KOPT-K1 (cell line): ENCODE data around the gene AGT.
"Not testable (repeated sequence)": the region's sequence is repeated elsewhere in the genome, so short reads cannot be mapped to it uniquely, and the experiment has no call there.

Experiments used
- H3K27ac ChIP-seq: fragments of 200-600 bp; sonication (generic); 2 replicates; pipeline ENCODE4 v1.5.1; 2016; ENCODE audit warnings: antibody characterized with exemption, mild to moderate bottlenecking, low read depth, low read length; ENCODE audit not compliant: poor library complexity, severe bottlenecking
- H3K36me3 ChIP-seq: fragments of 200-600 bp; sonication (generic); 2 replicates; pipeline ENCODE4 v1.5.1; 2017; ENCODE audit warnings: antibody characterized with exemption, mild to moderate bottlenecking, low read length, moderate library complexity; ENCODE audit not compliant: insufficient read depth
- H3K9me3 ChIP-seq: fragments of 200-600 bp; sonication (generic); 2 replicates; pipeline ENCODE4 v1.5.1; 2017; ENCODE audit warnings: antibody characterized with exemption, low read length, mild to moderate bottlenecking; ENCODE audit not compliant: insufficient read depth, poor library complexity, severe bottlenecking

Gene AGT

DNA sequence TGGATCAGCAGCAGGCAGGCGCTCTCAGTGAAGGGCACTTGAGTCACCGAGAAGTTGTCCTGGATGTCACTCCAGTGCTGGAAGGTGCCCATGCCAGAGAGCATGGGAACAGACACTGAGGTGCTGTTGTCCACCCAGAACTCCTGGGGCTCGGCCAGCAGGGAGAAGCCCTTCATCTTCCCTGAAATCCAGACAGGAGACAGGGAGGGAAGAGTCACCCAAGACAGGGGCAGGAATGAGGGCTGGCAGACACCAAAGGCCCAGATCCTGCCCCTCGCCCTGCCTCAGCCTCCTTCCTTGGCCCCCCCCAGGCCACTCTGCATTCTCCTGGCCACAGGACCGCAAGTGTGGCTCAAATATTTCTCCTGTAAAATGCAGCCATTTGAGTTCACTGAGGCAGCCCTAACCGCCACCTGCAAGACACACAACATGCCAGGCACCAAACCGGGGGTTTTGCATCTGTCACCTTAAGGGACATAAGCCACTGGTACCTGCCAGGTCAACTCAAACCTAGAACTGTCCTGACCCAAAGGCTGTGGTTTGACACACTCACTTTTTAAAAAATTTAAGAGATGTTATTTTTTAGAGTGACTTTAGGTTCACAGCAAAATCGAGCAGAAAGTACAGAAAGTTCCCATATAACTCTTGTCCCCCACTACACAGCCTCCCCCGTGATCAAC, 7.8 kb downstream of the AGT start:
- Histone ChIP-seq H3K9me3 (no peaks in the 10 kb centered on the region), H3K36me3 (no peaks in the 10 kb centered on the region), H3K27ac (no peak overlapping the region)

DNA sequence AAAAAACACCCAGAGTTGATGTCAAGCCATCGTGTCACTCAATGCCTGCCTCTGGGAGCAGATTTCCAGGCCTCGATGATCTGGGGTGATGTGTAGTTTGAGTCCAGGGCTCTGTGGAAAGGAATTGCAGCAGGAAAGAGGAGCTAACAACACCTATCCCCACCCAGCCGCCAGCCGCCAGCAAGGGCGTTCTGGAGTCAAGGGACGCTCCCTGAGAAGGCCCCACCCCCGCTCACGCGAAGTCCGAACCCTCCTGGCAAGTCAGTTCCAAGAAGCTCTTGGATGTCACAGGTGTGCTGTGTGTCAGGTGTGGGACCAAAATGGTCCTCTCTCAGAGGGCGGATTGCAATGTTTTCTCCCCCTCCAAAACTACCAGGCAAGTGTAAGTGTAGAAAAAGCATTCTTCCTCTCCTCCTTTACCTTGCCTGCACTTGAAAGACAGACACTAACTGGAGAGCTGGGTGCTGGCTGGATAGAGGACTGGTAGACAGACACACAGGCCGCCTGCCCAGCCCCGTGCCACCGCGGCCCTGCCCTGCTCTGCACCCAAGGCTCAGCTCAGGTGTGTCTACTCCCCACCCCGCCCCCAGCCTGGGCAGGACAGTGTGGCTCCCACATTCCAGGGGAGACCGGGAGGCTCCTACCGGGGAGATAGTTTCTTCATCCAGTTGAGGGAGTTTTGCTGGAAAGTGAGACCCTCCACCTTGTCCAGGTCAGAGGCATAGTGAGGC, 8.5 kb downstream of the AGT start:
- H3K36me3 ChIP-seq, result no peaks in the 10 kb centered on the region
- no peaks in the 10 kb centered on the region for H3K9me3 ChIP-seq
- H3K27ac ChIP-seq, result no peak overlapping the region

DNA sequence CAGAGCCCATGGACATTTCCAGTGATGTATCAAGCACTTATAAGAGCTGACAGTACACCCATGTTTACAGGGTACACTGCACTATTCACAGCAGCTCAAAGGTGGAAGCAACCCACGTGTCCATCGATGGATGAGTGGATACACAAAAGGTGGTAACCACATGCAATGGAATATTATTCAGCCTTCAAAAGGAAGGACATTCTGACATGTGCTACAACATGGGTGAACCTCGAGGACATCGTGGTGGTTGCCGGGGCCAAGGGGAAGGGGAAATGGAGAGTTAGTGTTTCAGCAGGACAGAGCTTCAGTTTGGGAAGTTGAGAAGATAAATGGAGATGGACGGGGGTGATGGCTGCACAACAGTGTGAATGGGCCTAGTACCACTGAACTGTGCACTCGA, 9.1 kb downstream of the AGT start:
- Histone ChIP-seq H3K9me3 (no peaks in the 10 kb centered on the region), H3K27ac (no peak overlapping the region), H3K36me3 (no peaks in the 10 kb centered on the region)

DNA sequence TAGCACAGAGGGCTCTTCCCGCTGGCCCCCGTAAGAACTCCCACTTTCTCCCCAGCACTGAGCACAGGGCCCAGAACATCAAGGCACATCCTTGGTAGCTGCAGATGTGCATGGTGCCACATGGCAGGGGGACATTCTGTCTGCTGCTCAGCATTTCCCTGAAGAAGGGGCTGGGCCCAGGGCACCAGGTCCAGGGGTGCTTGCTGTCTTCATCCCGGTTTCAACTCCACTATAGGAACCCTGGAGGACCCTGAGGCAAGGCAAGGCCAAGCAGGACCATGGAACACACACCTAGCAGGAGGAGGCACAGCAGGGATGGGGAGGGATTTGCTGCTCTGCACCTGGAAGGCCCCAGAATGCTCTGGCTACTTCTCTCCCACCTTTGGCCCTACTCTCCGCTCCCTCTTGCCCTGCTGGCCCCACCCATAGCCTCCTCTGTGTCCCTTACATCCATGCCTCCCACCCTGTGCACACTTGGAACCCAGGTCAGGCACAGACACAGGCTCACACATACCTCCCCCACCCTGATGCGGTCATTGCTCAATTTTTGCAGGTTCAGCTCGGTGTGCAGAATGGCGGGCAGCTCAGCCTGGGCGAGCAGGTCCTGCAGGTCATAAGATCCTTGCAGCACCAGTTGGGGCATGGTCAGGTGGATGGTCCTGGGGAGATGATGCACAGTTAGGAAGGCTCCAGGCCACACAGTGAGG, 10.1 kb downstream of the AGT start:
- Histone ChIP-seq H3K27ac (no peak overlapping the region), H3K36me3 (no peaks in the 10 kb centered on the region)

DNA sequence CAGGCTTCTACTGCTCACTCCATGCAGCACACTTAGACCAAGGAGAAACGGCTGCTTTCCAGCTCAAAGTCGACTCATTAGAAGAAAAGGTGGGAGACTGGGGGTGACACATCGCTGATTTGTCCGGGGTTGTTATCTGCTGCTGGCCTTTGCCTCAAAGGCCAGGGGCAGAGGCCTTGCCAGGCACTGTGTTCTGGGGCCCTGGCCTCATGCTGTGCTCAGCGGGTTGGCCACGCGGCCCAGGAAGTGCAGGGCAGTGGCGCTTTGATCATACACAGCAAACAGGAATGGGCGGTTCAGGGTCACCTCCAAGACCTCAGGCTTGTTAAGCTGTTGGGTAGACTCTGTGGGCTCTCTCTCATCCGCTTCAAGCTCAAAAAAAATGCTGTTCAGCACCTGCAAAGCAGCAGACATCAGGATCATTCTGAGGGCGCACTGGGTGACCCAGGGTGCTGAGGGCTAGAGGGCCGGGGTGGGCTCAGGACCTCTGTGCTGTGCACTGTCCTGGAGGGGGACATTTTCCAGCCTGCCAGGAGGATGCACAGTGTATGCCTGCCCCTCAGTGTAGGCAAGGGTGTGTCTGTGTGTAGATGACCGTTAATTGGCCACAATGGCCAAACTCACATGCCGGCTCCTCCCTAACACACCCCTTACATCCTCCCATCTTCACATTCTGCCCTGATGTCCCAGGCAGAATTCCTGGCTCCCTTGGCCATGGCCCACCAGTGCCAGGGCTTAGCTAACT, 10.8 kb downstream of the AGT start:
- H3K9me3 ChIP-seq, result no peaks in the 10 kb centered on the region
- no peak overlapping the region for H3K27ac ChIP-seq
- no peaks in the 10 kb centered on the region for H3K36me3 ChIP-seq

More for the DNA sequence above, 10.1 kb downstream of the AGT start:
- H3K9me3 ChIP-seq, result no peaks in the 10 kb centered on the region

DNA sequence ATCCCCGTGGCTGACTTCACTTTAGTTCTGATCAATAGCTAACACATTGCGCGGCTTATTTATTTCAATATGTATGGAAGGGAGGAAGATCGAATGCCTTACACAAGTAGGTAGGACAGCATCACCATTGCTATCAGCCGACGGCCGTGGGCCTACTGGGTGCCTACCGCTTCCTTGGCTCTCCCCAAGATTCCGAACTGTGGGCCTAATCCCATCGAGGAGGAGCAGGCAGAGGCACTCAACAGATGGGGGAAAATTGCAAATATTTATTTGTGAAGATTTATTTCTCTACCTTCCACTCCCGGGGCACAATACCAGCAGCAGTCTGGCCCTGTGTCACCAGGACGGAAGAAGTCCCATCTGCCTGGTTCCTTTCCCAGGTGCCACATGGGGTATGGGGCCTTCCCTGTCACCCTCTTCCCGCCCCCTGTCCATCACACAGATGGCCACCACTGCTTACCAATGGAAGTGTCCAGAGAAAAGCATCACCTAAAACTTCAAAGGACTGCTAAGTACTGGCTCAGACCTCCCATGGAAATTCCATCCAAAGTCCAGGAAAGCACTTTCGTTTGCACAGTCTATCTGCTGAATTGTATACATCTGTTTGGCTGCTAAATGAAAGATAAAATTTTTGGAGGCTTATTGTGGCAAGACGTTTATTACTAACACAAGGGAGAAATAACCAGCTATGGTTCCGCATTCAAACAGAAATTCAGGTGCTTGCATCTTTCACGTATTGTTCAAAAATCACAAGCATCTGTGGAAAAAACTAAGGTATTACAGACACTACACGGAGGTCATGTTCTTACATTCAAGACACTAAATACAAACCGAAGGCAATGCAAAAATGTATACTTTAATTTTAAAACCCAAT, 11.8 kb downstream of the AGT start:
- H3K9me3 ChIP-seq, result no peaks in the 10 kb centered on the region
- H3K27ac ChIP-seq, result no peak overlapping the region
- no peaks in the 10 kb centered on the region for H3K36me3 ChIP-seq

DNA sequence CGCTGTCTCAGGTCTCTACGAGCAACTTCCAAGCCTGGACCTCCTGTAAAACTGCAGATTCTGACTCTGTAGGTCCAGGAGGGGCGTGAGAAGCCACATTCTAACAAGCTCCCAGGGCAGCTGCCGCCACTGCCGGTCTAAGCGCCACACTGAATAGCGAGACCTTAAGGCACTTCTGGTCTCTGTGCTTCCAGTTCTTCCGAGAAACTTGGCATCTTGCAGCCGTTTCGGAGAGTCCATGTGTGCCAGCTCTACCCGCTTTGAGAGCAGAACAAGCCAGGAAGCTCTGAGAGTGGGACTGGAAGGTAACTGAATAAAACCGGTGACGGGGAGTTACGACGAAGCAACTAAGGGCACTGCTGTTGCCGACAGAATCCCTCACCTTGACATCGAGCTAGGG, 12.5 kb downstream of the AGT start:
- Histone ChIP-seq H3K27ac (no peak overlapping the region), H3K9me3 (no peaks in the 10 kb centered on the region), H3K36me3 (no peaks in the 10 kb centered on the region)

DNA sequence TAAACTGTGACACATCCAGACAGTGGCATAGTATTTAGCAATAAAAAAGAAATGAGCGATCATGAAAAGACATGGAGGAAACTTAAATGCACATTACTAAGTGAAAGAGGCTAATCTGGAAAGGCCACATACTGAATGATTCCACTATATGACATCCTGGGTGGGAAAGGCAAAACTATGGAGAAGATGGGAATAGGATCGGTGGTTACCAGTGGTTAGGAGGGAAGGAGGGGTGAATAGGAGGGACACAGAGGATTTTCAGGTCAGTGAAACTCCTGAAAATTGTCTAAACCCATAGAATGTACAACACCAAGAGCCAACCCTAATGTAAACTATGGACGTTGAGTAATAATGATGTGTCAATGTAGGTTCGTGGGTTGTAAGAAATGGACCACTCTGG, 13.8 kb downstream of the AGT start:
- Histone ChIP-seq H3K27ac (no peak overlapping the region), H3K36me3 (no peaks in the 10 kb centered on the region), H3K9me3 (no peaks in the 10 kb centered on the region)

DNA sequence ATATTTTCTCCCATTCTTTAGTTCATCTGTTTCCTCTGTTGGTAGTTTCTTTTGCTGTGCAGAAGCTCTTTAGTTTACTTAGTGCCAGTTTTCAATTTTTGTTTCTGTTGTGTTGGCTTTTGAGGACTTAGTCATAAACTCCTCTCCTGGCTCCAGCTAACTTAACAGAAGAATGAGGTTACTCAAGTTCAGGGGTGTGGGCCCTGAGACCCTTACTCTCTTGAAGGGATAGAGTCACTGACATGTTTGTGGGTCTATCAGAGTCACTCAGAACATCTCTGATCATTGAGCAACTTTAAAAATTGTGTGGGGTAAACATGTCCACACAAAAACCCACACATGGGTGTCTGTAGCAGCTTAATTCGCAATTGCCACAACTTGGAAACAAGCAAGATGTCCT, 14.2 kb downstream of the AGT start:
- Histone ChIP-seq H3K36me3 (peaks cover under 1% of the 10 kb centered on the region; the same call in 1 of the 2 replicates), H3K27ac (no peak overlapping the region), H3K9me3 (no peaks in the 10 kb centered on the region)

DNA sequence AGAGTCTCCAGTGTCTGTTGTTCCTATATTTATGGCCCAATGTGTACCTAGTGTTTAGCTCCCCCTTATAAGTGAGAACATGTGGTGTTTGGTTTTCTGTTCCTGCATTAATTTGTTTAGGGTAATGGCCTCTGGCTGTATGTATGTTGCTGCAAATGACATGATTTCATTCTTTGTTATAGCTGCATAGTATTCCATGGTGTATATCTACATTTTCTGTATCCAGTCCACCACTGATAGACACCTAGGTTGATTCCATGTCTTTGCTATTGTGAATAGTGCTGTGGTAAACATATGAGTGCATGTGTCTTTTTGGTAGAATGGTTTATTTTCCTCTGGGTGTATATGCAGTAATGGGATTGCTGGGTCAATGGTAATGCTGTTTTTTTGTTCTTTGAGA, 15.0 kb downstream of the AGT start:
- H3K27ac ChIP-seq, H3K9me3 ChIP-seq, H3K36me3 ChIP-seq: not testable (repeated sequence)

DNA sequence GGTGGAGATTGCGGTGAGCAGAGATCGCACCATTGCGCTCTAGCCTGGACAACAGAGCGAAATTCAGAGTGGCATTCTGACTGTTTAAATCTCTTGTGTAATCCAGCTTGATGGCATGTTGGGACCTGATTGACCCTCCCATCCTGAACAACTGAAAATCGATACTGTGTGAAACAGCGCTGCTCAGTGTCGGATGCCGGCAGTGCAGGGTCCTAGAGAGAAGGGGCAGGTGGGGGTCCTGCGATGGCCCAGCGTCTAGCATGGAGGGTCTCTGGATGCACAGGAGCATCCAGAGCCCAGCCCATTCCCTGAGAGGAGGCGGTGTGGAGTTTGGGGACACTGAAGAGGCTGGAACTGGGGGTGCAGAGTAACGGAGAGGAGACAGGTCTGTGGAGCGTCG, 15.8 kb downstream of the AGT start:
- Histone ChIP-seq H3K36me3 (peaks cover 17% of the 10 kb centered on the region), H3K27ac (no peak overlapping the region), H3K9me3 (no peaks in the 10 kb centered on the region)

DNA sequence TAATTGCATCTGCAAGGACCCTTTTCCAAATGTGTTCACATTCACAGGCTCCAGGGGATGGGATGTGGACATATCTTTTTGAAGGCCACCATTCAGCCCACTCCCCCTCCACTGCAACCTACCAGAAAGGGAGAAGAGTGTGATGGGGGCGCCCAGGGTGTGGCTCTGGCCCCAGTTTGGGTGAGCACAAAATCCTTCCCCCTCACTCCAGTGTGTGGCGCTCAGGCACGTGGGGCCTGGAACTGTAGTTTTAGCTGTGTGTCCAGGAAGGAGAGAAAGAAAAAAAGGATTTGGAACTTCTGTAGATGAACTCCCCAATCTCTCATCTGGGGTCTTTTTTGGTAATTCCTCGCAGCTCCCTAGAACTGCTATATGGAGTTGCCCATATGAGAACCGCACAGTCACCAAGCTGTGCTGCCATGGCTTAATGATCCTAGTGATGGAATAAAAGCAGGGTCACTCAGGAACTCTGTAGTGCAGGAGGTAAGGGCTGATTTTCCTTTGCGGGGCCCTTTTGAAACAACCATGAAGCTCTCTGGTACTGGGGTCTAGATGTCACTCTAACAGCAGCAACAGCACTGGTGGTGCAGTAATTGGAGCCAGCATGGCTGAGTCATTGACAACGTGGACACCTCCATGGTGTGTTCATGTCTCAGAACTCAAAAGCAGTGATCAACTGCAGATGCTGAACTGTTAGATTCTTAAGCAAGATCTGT, 17.0 kb downstream of the AGT start:
- H3K27ac ChIP-seq, result no peak overlapping the region
- H3K36me3 ChIP-seq, result peaks cover 29% of the 10 kb centered on the region
- H3K9me3 ChIP-seq, result no peaks in the 10 kb centered on the region

DNA sequence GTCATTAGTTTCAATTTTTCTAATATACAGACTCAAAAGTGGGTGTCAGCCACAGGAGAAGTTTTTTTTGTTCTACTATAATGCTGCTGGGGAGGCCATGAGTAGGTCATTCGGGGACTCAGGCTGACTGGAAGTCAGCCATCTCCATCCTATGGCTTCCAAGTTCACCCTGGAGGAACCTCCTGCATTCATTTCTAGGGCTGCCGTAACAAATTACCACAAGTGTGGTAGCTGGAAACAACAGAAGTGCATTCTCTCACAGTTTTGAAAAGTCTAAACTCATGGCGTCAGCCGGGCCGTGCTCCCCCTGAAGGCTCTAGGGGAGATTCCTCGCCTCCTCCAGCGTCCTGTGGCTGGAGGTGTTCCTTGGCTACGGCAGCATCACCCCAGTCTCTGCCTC, 17.7 kb downstream of the AGT start:
- no peaks in the 10 kb centered on the region for H3K9me3 ChIP-seq
- H3K36me3 ChIP-seq, result peaks cover 36% of the 10 kb centered on the region
- H3K27ac ChIP-seq, result no peak overlapping the region

DNA sequence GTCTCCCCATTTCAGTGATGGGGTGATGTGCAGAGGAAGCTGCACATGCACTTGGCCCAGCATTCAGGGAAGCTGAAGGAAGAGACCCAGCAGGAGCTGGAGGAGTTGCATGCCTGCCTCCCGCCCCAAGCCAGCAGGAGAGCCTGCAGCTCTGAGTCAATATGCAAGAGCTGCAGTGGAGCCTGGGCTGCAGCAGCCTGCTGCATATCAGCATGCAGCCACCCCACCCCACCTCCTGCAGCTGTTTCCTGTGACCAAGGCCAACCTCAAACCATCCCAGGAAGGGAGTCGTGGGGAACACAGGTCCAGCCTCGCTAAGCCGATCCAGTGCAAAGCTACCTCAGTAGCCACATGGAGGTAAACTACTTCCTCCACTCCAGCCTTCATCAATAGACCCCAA, 18.9 kb downstream of the AGT start:
- H3K9me3 ChIP-seq, result no peaks in the 10 kb centered on the region
- H3K36me3 ChIP-seq, result peaks cover 42% of the 10 kb centered on the region
- H3K27ac ChIP-seq, result no peak overlapping the region
